SU-DHL-6 (cell line): ENCODE data around the gene TGM2.

Source experiments
- H2AFZ ChIP-seq: fragments of 200-600 bp; sonication (generic); 2 replicates; pipeline ENCODE4 v1.6.1; 2014; ENCODE audit warnings: low read depth, mild to moderate bottlenecking, moderate library complexity, mixed read lengths, antibody characterized with exemption, low read length; ENCODE audit not compliant: severe bottlenecking
- H3F3A ChIP-seq: fragments of 200-600 bp; shearing (Covaris generic); 2 replicates; pipeline ENCODE4 v1.6.0; 2016; ENCODE audit warnings: antibody characterized with exemption, mild to moderate bottlenecking; ENCODE audit not compliant: insufficient read depth
- H3K27ac ChIP-seq: fragments of 200-600 bp; sonication (generic); 2 replicates; pipeline ENCODE4 v1.5.1; 2016; ENCODE audit warnings: low read depth, mild to moderate bottlenecking, low read length, moderate library complexity, mixed read lengths
- H3K27me3 ChIP-seq: fragments of 200-600 bp; sonication (generic), shearing (Covaris generic); 2 replicates; pipeline ENCODE4 v1.6.0; 2014; ENCODE audit warnings: mild to moderate bottlenecking, low read length
- H3K36me3 ChIP-seq: fragments of 200-600 bp; sonication (generic); 2 replicates; pipeline ENCODE4 v1.6.1; 2014; ENCODE audit warnings: mild to moderate bottlenecking, low read length, mixed read lengths
- H3K4me2 ChIP-seq: fragments of 300-600, 200-600 bp; shearing (Covaris generic), sonication (generic); 2 replicates; pipeline ENCODE4 v1.6.0; 2014; ENCODE audit warnings: low read length, low read depth, mild to moderate bottlenecking; ENCODE audit not compliant: poor library complexity, severe bottlenecking
- H3K4me3 ChIP-seq: fragments of 200-600 bp; sonication (generic); 2 replicates; pipeline ENCODE4 v1.5.1; 2014; ENCODE audit warnings: antibody characterized with exemption, low read length, mild to moderate bottlenecking, mixed read lengths; ENCODE audit not compliant: insufficient read depth, poor library complexity, severe bottlenecking
- H3K79me2 ChIP-seq: fragments of 200-600 bp; sonication (generic); 2 replicates; pipeline ENCODE4 v1.6.1; 2014; ENCODE audit warnings: mild to moderate bottlenecking, low read length, moderate library complexity; ENCODE audit not compliant: insufficient read depth
- H3K9ac ChIP-seq: fragments of 200-600 bp; sonication (generic); 2 replicates; pipeline ENCODE4 v1.7.0; 2014; ENCODE audit warnings: mild to moderate bottlenecking, low read length
- H3K9me2 ChIP-seq: fragments of 200-600 bp; sonication (generic); replicated peaks from 2 replicates; pipeline ENCODE4 v1.6.1; 2014; ENCODE audit warnings: low read length; ENCODE audit not compliant: insufficient read depth
- H3K9me3 ChIP-seq: fragments of 200-600 bp; sonication (generic); 2 replicates; pipeline ENCODE4 v1.6.1; 2014; ENCODE audit warnings: low read length, mixed read lengths; ENCODE audit not compliant: insufficient read depth
- H4K20me1 ChIP-seq: fragments of 200-600 bp; sonication (generic); 2 replicates; pipeline ENCODE4 v1.6.1; 2014; ENCODE audit warnings: low read depth, mild to moderate bottlenecking, antibody characterized with exemption, low read length, moderate library complexity, mixed read lengths
- CTCF ChIP-seq: fragments of 200-600 bp; sonication (generic); IDR thresholded peaks from one replicate; pipeline ENCODE4 v1.5.1; 2017; ENCODE audit warnings: antibody characterized with exemption, mild to moderate bottlenecking, low read length, moderate library complexity; ENCODE audit not compliant: insufficient read depth, poor library complexity, severe bottlenecking
- EZH2phosphoT487 ChIP-seq: fragments of 200-600 bp; sonication (generic), shearing (Covaris generic); conservative IDR thresholded peaks from 2 replicates; pipeline ENCODE4 v1.6.1; 2018; ENCODE audit warnings: mild to moderate bottlenecking, antibody characterized with exemption, low read length, moderate library complexity, mixed read lengths

The TGM2 gene

GRCh38 chr20:38117205-38117604, 47.9 kb downstream of the TGM2 start:
- no peak overlapping the region for H3K27ac ChIP-seq
- no peaks in the 10 kb centered on the region for H4K20me1 ChIP-seq
- H3K79me2 ChIP-seq, result no peaks in the 10 kb centered on the region
- H2AFZ ChIP-seq, result no peak overlapping the region
- no peak overlapping the region for H3K4me2 ChIP-seq
- H3K4me3 ChIP-seq, result no peak overlapping the region
- no peaks in the 10 kb centered on the region for H3K36me3 ChIP-seq
- H3K27me3 ChIP-seq, result no peaks in the 10 kb centered on the region
- H3K9ac ChIP-seq, result no peak overlapping the region
- no peaks in the 10 kb centered on the region for H3K9me2 ChIP-seq
- TF ChIP-seq CTCF (no peak), EZH2phosphoT487 (no peak)
- no peaks in the 10 kb centered on the region for H3F3A ChIP-seq
- no peaks in the 10 kb centered on the region for H3K9me3 ChIP-seq

- Histone ChIP-seq H3K4me2 (no peak overlapping the region), H3K27me3 (no peaks in the 10 kb centered on the region), H3K9ac (no peak overlapping the region), H3F3A (no peaks in the 10 kb centered on the region), H3K4me3 (no peak overlapping the region), H3K36me3 (no peaks in the 10 kb centered on the region), H3K79me2 (no peaks in the 10 kb centered on the region), H4K20me1 (no peaks in the 10 kb centered on the region), H3K9me2 (no peaks in the 10 kb centered on the region), H3K27ac (no peak overlapping the region), H2AFZ (no peak overlapping the region), H3K9me3 (no peaks in the 10 kb centered on the region)
- TF ChIP-seq CTCF, result no peak
These were observed 48.5 kb downstream of the TGM2 start for GRCh38 chr20:38116409-38117165.

- Histone ChIP-seq H3K9me3 (no peaks in the 10 kb centered on the region), H3K27ac (no peak overlapping the region), H3K4me2 (no peak overlapping the region), H3K27me3 (no peaks in the 10 kb centered on the region), H3K9ac (no peak overlapping the region), H3K4me3 (no peak overlapping the region), H3K36me3 (no peaks in the 10 kb centered on the region), H3F3A (no peaks in the 10 kb centered on the region), H3K9me2 (no peaks in the 10 kb centered on the region), H3K79me2 (no peaks in the 10 kb centered on the region), H4K20me1 (no peaks in the 10 kb centered on the region), H2AFZ (no peak overlapping the region)
- TF ChIP-seq CTCF (no peak), EZH2phosphoT487 (no peak)
These were observed 49.2 kb downstream of the TGM2 start for GRCh38 chr20:38115896-38116295.
